K562 (cell line): ENCODE data around the gene TCHP. TPM values are rescaled to one million over a fixed set of nuclear protein-coding genes. Genes with fewer than 3 reads are reported as not detected.

Experiments
- FOSL1 ChIP-seq: fragments of 200-800 bp; sonication (Bioruptor generic); conservative IDR thresholded peaks from 2 replicates; pipeline ENCODE4 v1.6.1; 2016; ENCODE audit warnings: missing genetic modification characterization, missing compliant biosample characterization
- HNRNPL ChIP-seq: fragments of 200-400 bp; formaldehyde crosslinking; IDR thresholded peaks from 2 replicates; pipeline ENCODE4 v1.6.1; 2017; ENCODE audit warnings: low read depth, mild to moderate bottlenecking, low read length
- KDM2B ChIP-seq: fragments of 250-450 bp; sonication (Bioruptor Pico); IDR thresholded peaks from 2 replicates; pipeline ENCODE4 v1.8.0; 2021; ENCODE audit warnings: mild to moderate bottlenecking, moderate library complexity
- THRAP3 ChIP-seq: fragments of 450-650 bp; IDR thresholded peaks from 2 replicates; pipeline ENCODE4 v1.6.1; 2016; ENCODE audit warnings: mild to moderate bottlenecking, inconsistent platforms, borderline replicate concordance
- TSHZ1 ChIP-seq: fragments of 250-450 bp; sonication (Bioruptor Pico); IDR thresholded peaks from 2 replicates; pipeline ENCODE4 v1.4.0; 2020; ENCODE audit warnings: mild to moderate bottlenecking, moderate library complexity
- U2AF1 ChIP-seq: fragments of 200-400 bp; formaldehyde crosslinking; optimal IDR thresholded peaks from 2 replicates; pipeline ENCODE3; 2017; ENCODE audit warnings: mild to moderate bottlenecking, low read depth, low read length, moderate library complexity
- U2AF2 ChIP-seq: fragments of 200-400 bp; formaldehyde crosslinking; optimal IDR thresholded peaks from 2 replicates; pipeline ENCODE3; 2017; ENCODE audit warnings: low read depth, mild to moderate bottlenecking, low read length
- ZNF12 ChIP-seq: sonication (generic); formaldehyde crosslinking; IDR thresholded peaks from 2 replicates; pipeline ENCODE4 v1.4.0; 2020; ENCODE audit warnings: mild to moderate bottlenecking, missing genetic modification reagents
- ZNF253 ChIP-seq: fragments of 250-450 bp; sonication (Bioruptor Pico); conservative IDR thresholded peaks from 2 replicates; pipeline ENCODE4 v1.6.1; 2021; ENCODE audit warnings: mild to moderate bottlenecking
- ZNF311 ChIP-seq: fragments of 250-450 bp; sonication (Bioruptor Pico); IDR thresholded peaks from 2 replicates; pipeline ENCODE4 v1.4.0; 2020; ENCODE audit warnings: mild to moderate bottlenecking, moderate library complexity
- ZNF695 ChIP-seq: fragments of 450-650 bp; formaldehyde crosslinking; IDR thresholded peaks from 2 replicates; pipeline ENCODE4 v1.4.0; 2020; ENCODE audit warnings: mild to moderate bottlenecking, moderate library complexity
- ZNF696 ChIP-seq: fragments of 250-450 bp; sonication (Bioruptor Pico); conservative IDR thresholded peaks from 2 replicates; pipeline ENCODE4 v1.4.0; 2020; ENCODE audit warnings: mild to moderate bottlenecking, moderate library complexity
- ZNF77 ChIP-seq: fragments of 250-450 bp; sonication (Bioruptor Pico); IDR thresholded peaks from 2 replicates; pipeline ENCODE4 v1.5.0; 2020
- polyA plus RNA-seq, 8 experiments: library from polyadenylated mRNA; depleted of rRNA in 4 of 8; stranded (reverse) in 5 of 8; unstranded in 3 of 8; fragments of >200 nt; fragmentation: Nextera tagmentation in 2 of 8; fragmentation: Illumina TruSeq in 1 of 8; extraction: Ambion mirVana in 2 of 8; extraction: Trizol in 1 of 8; gene quantifications; 2 replicates each; pipeline versions ENCODE4 v1.2.1 to v1.2.3, GENCODE V29; 2011 to 2014; ENCODE audit warnings: inconsistent platforms in 1 of 8, missing spikeins in 1 of 8
- total RNA-seq, 7 experiments: library from RNA; depleted of rRNA in 6 of 7; stranded (reverse); fragments of >200 nt in 6 of 7; fragmentation: Illumina TruSeq in 2 of 7; extraction: Trizol in 2 of 7; gene quantifications; 2 replicates each; pipeline versions ENCODE4 v1.2.1 to v1.2.3, GENCODE V29; 2011 to 2021; ENCODE audit warnings: low replicate concordance in 1 of 7
- TF ChIP-seq, protein P1 (sequence below), 3 experiments: IDR thresholded peaks in 2 of 3; conservative IDR thresholded peaks in 1 of 3; 2 replicates each; pipeline ENCODE4 v1.5.1; 2011 to 2012; ENCODE audit warnings: low read length in 3 of 3, mild to moderate bottlenecking in 3 of 3, control low read depth in 2 of 3, improper control_type of control experiment in 1 of 3, inconsistent platforms in 1 of 3, low read depth in 1 of 3, mixed read lengths in 1 of 3, moderate library complexity in 1 of 3; ENCODE audit not compliant: insufficient read depth in 2 of 3

The TCHP gene
- total and polyA plus RNA-seq, 9 of the 15 experiments (the other 6 are each of a cell fraction or from before 2014, with no cell fraction given), result 3.4 to 30.4 (median 19.7) TPM

DNA sequence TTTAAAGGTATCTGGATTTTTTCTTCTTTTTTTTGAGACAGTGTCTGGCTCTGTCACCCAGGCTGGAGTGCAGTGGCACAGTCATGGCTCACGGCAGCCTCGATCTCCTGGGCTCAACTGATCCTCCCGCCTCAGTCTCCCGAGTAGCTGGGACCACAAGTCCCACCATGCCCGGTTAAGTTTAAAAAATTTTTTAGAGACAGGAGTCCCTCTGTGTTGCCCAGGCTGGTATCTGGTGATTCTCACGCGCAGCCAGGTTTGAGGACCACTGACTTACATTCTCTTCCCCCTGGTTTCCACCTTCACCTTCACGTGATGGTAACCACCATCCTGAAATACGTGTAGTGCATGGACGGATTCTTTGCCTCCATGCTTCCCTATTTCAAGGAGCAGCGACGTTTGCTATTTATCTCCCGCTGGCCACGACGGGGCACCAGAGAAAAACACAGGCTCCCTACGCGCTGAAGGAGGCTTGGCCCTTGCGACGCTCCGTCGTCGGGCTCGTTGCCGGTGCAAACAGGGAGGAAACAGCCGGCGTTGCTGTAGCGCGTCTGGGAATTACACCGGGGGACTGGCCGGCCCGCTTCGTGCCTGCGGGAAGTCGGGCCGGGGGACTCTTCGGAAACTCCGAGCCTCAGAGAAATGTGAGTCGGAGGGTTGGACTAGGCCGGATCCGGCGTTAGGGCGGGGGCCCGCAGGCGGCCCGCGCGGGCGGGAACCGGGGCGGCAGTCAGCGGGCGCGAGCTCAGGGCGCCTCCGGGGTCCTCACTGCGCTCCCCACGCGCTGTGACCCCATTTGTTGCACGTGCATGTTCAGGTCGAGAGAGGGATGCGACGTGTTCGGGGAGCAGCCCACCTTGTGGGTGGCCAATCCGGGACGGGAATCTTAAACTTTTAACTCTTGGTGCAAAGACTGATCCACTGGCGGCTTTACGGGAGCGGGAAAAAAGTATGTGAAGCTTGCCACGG is at the start of gene TCHP (continued):
- no peak for TF ChIP-seq TSHZ1
- TF ChIP-seq ZNF695 (CRISPR knock-in tag), result no peak
- no peak for TF ChIP-seq THRAP3
- TF ChIP-seq ZNF696 (CRISPR knock-in tag), result no peak
- TF ChIP-seq ZNF311 (CRISPR knock-in tag), result no peak
- no peak for TF ChIP-seq U2AF2
- TF ChIP-seq, protein P1, sequence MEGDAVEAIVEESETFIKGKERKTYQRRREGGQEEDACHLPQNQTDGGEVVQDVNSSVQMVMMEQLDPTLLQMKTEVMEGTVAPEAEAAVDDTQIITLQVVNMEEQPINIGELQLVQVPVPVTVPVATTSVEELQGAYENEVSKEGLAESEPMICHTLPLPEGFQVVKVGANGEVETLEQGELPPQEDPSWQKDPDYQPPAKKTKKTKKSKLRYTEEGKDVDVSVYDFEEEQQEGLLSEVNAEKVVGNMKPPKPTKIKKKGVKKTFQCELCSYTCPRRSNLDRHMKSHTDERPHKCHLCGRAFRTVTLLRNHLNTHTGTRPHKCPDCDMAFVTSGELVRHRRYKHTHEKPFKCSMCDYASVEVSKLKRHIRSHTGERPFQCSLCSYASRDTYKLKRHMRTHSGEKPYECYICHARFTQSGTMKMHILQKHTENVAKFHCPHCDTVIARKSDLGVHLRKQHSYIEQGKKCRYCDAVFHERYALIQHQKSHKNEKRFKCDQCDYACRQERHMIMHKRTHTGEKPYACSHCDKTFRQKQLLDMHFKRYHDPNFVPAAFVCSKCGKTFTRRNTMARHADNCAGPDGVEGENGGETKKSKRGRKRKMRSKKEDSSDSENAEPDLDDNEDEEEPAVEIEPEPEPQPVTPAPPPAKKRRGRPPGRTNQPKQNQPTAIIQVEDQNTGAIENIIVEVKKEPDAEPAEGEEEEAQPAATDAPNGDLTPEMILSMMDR (IDR thresholded peaks at IDR 0.05 in 2 of 3, conservative IDR thresholded peaks at IDR 0.05 in 1 of 3; ENCODE audit: insufficient read depth in 2 of 3, low read depth in 1 of 3, low read length in 3 of 3), result peak; percentile 56 to 62 (median 59)
- TF ChIP-seq ZNF77 (CRISPR knock-in tag), result no peak
- TF ChIP-seq ZNF12 (CRISPR knock-in tag), result no peak
- TF ChIP-seq HNRNPL, result no peak
- TF ChIP-seq FOSL1 (tag), result no peak
- no peak for TF ChIP-seq ZNF253
- TF ChIP-seq KDM2B (CRISPR knock-in tag), result no peak; the same call in 1 of the 2 replicates
- no peak for TF ChIP-seq U2AF1
